HG02840 (cell line): ENCODE measurements around the gene BEND7.

ENCODE experiments used
- ATAC-seq: cut with Tn5 transposase; IDR thresholded peaks from one replicate; pipeline ENCODE4 v1.9.1; 2021; ENCODE audit warnings: mild to moderate bottlenecking, moderate library complexity, moderate number of reproducible peaks; ENCODE audit not compliant: unreplicated experiment, low FRiP score

BEND7 gene

DNA sequence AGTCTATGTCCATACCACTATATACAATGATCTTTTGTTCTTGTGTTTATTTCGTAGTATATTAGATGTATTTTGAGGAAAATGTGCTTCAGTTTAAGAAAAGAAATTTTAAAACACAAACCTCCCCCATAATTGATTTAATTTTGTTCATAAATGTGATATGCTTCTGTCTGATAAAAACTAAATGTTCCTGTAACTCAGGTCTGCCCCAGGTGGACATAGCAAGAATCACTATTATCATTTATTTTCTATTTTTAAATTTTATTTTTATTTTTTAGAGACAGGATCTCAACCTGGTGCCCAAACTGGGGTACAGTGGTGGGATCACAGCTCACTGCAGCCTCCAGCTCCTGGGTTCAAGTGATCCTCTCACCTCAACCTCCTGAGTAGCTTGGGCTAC lies 43.2 kb downstream of the BEND7 start:
- ATAC-seq, result no peak

DNA sequence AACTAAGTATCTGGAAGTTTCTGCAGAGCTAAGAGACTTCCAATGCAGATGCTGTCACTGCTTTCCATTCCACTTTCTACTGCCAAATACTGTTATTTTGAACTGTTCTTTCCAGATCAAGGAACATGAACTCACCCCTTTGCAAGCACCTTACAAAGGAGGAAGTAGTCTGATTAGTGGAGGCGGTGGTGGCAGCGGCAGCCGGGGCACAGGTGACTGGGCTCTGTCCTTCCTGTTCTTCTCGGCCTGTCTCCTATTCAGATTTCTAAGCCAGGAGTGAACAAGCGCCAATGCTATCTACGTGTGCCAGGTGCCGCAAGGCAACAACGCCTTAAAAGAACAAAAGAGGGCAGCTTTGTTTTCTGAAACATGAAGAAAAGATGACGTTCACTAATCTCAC lies 44.9 kb downstream of the BEND7 start:
- no peak for ATAC-seq

DNA sequence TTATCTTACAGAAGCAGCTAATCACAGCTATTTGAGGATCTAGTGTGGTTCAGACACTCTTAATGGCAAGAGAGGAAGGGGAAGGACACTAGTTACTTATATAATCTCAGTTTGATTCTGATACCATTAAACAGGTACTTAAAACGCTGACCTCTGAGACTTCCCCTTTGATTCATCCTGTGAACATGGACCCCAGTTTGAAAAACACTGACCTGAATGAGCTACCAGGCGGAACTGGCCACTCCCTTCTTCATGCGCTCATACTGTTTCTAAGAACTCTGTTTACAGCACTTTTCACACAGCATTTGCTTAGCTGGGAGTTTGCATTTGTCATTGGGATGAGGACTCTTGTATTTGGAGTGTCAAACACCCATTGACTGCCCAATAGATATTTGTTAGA lies 45.7 kb downstream of the BEND7 start:
- ATAC-seq, result no peak

DNA sequence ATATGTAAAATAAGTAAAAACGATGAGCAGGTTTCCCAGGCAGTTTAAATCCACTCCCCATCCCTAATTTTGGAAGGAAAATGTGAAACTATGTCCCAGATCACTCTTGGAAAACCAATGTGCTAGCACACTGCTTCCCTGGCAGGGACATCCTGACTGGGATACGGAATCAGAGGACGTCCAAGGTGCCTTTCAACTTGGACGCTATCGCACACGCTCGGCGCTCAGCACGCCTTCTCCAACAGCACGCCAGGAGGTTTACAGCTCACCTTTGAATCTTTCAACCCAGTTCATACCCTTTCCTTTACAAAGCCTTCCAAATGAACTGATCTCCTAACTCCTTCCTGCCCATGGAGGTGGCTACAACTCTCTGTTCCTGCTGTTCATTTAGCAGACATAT lies 47.1 kb downstream of the BEND7 start:
- no peak for ATAC-seq

- no peak for ATAC-seq
Measured at GRCh38 chr10:13475124-13475523, 53.7 kb downstream of the BEND7 start.

DNA sequence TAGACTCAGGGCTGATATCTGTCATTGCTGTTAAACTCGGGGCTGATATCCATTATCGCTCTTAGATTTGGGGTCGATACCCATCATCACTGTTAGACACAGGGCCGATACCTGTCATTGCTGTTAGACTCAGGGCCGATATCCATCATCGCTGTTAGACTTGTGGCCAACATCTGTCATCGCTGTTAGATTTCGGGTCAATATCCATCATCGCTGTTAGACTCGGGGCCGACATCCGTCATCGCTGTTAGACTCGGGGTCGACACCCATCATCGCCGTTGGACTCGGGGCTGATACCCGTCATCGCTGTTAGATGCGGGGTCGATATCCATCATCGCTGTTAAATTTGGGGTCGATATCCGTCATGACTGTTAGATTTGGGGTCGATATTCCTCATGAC lies 54.8 kb downstream of the BEND7 start:
- ATAC-seq, result no peak

DNA sequence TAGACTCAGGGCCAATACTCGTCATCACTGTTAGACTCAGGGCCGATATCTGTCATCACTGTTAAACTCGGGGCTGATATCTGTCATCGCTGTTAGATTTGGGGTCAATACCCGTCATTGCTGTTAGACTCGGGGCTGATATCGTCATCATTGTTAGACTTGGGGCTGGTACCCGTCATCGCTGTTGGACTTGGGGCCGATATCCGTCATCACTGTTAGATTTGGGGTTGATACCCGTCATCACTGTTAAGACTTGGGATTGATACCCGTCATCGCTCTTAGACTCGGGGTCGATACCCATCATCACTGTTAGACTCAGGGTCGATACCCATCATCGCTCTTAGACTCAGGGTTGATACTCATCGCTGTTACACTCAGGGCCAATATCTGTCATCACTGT lies 56.5 kb downstream of the BEND7 start:
- ATAC-seq, result no peak

- ATAC-seq, result no peak
Measured at GRCh38 chr10:13470270-13470669, 58.5 kb downstream of the BEND7 start.

DNA sequence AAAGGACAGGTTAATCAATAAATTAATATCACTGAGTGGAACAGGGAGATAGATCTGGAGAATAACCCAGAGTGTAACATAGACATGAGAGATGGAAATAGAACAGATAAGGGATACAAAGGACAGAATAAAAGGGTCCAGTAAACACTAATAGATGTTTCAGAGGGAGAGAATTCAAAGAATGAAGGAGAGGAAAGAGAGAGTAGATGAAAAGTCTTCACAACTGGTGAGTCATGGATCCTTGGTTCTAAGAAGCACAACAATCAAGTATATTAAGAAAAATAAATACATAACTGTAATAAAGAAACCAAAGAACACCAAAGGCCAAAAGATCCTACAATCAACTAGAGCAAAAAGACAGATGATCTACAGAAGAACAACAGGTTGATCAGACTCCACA lies 66.3 kb downstream of the BEND7 start:
- no peak for ATAC-seq

- no peak for ATAC-seq
Measured at GRCh38 chr10:13458687-13459012, 70.2 kb downstream of the BEND7 start.

DNA sequence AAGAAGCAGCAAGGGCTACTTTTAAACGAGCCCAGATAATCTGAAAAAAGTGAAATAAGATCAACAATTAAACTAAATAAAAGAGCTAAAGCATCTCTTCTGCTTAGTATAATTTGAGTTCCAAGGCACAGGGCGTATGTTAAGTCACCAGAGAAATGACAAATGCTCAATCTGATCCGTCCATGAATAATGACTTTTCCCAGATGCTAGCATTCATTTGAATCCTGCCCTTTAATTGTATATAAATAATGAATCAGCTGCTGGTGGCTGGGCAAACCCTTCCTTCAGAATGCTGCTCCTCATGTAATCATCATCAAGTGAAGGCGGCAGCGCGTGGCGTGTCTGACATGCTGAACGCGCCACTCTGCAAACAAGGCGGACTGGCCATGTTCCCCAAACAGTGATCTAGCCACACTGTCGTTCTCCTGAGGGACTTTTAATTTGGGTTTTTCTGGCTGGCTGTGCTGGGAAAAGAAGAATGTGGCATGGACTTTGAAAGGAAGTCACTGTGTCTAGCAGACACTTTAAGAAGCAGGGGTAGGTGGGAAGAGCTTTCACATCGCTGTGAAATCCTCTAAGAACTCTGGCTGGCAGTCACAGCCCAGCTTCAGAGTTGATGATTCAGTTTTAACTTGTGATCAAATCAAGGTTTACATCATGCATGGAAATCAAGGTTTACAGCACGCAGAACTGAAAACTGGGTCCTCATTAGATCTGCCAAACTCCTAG lies 70.7 kb downstream of the BEND7 start:
- ATAC-seq, result no peak

DNA sequence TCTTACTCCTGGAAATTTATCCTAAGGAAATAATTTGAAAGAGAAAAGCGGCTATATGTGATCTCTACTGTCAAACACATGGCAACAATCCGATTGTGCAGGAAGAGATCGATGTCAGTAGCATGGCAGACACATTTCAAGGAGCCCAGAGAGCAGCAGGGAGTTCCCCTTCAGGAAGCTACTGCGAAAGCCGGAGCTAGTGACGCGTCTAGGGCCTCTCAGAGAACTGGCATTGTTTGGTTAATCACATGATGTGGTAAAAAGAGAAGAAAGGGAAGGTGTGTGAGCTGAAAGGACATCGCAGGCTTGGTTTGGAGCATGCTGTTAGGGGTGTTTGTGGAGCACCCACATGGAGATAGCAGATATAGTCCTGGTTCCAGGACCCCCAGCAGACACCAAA lies 74.9 kb downstream of the BEND7 start:
- no peak for ATAC-seq

DNA sequence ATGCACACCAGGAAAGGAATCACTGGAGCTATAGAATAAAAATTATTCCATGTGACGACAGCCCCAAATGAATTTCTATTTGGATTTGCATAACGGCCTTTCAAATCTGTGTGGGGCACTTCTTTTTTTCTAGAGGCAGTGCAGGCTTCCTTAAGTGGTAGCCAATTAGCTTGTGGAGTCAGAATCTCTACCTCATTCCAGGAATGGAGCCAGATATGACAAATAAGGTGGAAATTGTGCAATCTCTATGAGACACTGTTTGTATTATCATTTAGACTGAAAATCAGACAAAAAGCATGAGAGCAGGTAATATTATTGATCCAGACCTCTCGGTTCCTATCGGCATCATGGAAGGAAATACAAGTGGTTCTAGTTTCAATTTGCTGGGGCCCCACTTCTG lies 78.7 kb downstream of the BEND7 start:
- ATAC-seq, result no peak

GRCh38 chr10:13449296-13449695 lies 79.5 kb downstream of the BEND7 start:
- ATAC-seq, result no peak

GRCh38 chr10:13448216-13448615 lies 80.6 kb downstream of the BEND7 start:
- ATAC-seq, result no peak

GRCh38 chr10:13445656-13446400 lies 83.0 kb downstream of the BEND7 start:
- ATAC-seq, result no peak

DNA sequence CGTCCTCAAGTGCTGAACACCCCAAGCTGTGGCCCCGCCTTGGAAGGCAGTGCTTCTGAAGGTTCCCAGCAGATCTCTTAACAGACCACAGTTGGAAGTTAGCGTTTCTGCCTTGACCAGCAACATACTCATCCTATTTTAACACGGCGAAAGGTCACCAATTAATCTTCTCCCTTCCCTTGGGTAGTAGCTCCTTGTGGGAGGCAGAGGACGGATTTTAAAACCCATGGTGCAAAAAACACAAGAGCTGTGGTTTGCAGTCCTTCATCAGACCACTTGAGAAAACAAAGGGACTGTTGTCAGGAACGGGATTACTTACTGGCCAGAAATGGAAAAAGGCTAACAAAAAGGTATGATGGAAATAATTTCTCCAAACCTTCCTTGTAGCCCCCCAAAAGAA lies 87.3 kb downstream of the BEND7 start:
- no peak for ATAC-seq

DNA sequence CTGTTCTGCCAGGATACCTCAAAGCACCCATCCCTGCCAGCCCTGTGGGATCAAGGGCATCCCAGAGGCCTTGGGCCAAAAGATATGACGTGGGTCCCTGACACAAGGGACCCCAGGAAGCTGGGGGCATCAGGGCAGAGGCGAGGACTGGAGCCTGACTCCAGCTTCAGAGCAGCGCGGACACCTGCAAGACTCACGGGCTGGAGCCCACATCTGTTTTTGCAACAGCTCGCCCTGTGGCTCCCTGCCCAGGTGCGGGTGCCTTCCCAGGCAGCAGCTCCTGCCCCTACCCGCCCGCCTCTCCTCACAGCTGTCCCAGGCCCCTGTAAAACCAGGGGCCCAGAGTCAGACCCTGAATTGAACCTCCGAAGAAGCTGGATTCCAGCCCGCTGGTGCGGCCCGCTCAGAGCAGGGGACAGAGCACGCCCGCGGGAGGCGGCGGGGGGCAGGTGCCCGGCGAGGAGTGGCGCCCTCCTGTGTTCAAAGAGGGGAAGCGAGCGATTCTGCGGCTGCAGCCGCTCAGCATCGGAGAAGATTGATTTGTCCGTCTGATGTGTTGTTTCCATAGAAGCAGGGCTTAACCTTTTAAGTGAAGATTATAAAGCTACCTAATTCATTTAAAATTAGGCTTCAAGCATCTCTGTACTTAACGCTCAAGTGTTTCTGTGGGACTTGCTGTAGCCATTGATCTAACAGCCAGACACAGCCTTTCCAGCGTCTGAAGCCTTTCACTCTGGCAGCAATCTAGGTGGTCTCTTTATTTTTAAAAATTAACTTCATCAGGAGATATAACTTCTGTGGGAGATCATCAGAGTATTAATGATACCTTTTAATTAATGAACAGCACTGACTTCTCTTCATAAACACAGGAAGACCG lies 88.4 kb downstream of the BEND7 start:
- ATAC-seq, result no peak

- no peak for ATAC-seq
Measured at GRCh38 chr10:13439313-13440184, 89.3 kb downstream of the BEND7 start.

DNA sequence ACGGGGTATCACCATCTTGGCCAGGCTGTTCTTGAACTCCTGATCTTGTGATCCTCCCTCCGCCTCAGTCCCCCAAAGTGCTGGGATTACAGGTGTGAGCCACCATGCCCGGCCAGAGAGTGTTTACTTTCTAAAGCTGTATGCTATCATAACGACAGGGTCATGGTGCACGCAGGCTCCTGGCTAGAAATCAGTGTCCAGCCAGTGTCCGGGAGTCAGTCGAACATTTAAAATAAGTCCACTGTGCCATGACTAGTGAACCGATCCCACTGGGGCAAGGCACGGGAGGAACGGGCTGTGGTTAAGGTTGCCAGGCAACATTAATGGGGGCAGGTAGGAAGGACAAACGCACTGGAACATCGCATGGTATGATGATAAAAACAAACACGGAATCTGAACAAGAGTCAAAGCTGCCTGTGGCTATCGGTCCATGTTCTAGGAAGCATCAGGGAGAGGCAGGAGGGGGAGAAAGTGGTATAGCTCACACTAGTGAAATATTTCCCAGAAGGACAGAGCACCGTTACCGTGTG lies 91.7 kb downstream of the BEND7 start:
- no peak for ATAC-seq
